ENCODE results near the gene TMEM43. TPM values are rescaled to one million over a fixed set of nuclear protein-coding genes. Genes with fewer than 3 reads are reported as not detected.

Gene TMEM43
- total RNA-seq, 4 donors from 2014 or later = 206 to 237 (median 219) TPM

DNA sequence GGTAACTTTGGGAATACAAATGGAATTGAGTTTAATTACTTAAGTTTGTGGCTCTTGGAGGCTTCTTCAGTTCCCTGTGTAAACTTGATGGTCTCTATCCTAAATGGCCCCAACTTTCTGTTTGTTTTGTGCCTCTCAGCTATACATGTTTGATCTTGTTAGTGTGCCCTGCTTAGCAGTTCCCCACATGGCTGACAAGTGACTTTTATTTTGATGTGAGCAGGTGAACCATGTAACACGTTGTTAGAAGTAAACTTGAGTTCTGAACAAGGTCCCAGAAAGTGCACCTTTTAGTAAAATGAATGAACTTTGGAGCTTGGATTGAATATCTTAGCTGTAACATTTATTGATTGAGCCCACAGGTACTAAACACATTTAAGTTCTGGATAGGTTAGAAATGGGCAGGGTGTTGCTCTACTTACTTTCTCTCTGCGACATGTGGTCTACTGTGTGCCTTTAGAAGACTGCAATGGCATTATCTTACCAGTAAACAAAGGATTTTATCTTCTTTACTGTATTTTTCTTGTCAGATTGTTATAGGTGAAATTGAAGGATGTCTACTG is 58.2 kb downstream of the TMEM43 start:
- no peaks in the 10 kb centered on the region for H3K27me3 ChIP-seq
- no peak overlapping the region for H3K4me3 ChIP-seq
- H3K4me1 ChIP-seq = peaks cover 33% of the 10 kb centered on the region
- H3K27ac ChIP-seq = peak overlapping the region; percentile 20
- 43% methylated on average over 2 of the region's 2 CpGs for WGBS
- TF ChIP-seq EP300 (IDR thresholded peaks at IDR 0.05) = no peak
- TF ChIP-seq, protein P1, sequence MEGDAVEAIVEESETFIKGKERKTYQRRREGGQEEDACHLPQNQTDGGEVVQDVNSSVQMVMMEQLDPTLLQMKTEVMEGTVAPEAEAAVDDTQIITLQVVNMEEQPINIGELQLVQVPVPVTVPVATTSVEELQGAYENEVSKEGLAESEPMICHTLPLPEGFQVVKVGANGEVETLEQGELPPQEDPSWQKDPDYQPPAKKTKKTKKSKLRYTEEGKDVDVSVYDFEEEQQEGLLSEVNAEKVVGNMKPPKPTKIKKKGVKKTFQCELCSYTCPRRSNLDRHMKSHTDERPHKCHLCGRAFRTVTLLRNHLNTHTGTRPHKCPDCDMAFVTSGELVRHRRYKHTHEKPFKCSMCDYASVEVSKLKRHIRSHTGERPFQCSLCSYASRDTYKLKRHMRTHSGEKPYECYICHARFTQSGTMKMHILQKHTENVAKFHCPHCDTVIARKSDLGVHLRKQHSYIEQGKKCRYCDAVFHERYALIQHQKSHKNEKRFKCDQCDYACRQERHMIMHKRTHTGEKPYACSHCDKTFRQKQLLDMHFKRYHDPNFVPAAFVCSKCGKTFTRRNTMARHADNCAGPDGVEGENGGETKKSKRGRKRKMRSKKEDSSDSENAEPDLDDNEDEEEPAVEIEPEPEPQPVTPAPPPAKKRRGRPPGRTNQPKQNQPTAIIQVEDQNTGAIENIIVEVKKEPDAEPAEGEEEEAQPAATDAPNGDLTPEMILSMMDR (IDR thresholded peaks at IDR 0.05) = no peak
- TF ChIP-seq POLR2AphosphoS5 (IDR thresholded peaks at IDR 0.05) = no peak
- no peak for TF ChIP-seq POLR2A (IDR thresholded peaks at IDR 0.05)
- H3K36me3 ChIP-seq = peaks cover 32% of the 10 kb centered on the region
- no peak for DNase-seq (ENCODE audit: low spot score in 2 of 2)
- H3K9me3 ChIP-seq = no peaks in the 10 kb centered on the region

DNA sequence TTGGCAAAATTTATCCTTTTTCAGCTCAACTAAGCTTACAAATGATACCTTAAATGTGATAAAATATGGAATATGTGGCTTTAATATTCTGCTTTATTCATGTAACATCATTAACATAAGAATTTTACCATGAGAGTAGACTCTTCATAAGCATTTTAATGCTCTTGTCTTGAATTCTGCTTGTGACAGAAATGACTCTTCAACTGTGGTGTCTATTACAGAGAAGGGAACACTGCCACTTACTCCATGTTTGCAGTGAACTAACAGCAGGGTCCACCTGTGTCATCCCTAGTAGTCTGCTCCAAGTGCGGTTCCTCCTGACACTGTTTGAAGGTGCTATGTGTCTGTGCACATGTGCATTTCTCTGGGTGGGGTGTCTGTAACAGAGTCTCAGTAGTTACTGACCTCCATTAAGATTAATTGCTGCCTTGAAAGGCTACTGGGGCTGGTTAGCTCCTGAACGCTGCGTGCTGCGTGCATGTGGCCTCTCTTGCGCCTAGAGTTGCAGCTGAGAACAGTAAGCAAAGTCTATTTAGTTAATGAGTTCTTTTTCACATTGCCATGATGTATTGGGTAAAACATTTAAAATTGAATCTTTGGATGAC is 62.1 kb downstream of the TMEM43 start:
- no peak overlapping the region for H3K27ac ChIP-seq
- no peaks in the 10 kb centered on the region for H3K9me3 ChIP-seq
- no peak overlapping the region for H3K4me3 ChIP-seq
- peaks cover 18% of the 10 kb centered on the region for H3K4me1 ChIP-seq
- TF ChIP-seq POLR2AphosphoS5 (IDR thresholded peaks at IDR 0.05) (no peak), EP300 (IDR thresholded peaks at IDR 0.05) (no peak), POLR2A (IDR thresholded peaks at IDR 0.05) (no peak)
- TF ChIP-seq, protein P1 (IDR thresholded peaks at IDR 0.05) = no peak
- no peak for DNase-seq (ENCODE audit: low spot score in 2 of 2)
- 96% methylated on average over 5 of the region's 5 CpGs for WGBS
- H3K36me3 ChIP-seq = peaks cover 42% of the 10 kb centered on the region
- no peaks in the 10 kb centered on the region for H3K27me3 ChIP-seq

DNA sequence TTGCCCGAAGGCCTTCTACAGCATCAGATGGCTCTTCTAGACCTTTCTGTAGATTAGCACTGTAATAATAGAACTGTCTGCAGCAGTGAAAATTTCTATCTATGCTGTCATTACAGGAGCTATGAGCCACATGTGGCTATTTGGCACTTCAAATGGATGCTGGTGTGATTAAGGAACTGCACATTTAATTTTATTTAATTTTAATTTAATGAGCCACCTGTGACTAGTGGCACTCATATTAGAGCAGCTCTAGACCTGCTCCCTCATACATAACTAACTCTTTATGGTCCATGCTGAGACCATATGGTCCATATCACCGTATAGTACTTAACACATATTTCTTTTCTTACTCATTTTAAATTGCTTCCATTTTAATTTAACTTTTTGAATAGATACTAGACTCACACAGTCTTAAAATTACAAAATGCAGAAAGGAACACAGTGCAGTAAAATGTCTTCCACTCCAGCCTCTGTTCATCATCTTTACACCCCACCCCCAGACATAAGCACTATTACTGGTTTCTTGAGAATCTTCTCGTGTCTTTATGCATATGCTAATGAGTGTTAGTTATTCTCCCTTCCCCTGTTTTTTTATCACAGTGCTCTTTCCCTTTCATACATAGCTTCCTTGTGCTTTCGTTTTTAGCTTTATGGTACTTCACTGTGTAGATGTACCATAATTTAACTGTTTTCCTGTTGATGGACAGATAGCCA is 63.3 kb downstream of the TMEM43 start:
- H3K27me3 ChIP-seq = no peaks in the 10 kb centered on the region
- H3K4me1 ChIP-seq = peaks cover 7% of the 10 kb centered on the region
- H3K36me3 ChIP-seq = peaks cover 35% of the 10 kb centered on the region
- H3K27ac ChIP-seq = no peak overlapping the region
- 71% methylated on average over 4 of the region's 4 CpGs for WGBS
- TF ChIP-seq POLR2A (IDR thresholded peaks at IDR 0.05) (no peak), EP300 (IDR thresholded peaks at IDR 0.05) (no peak), POLR2AphosphoS5 (IDR thresholded peaks at IDR 0.05) (no peak)
- TF ChIP-seq, protein P1 (IDR thresholded peaks at IDR 0.05) = no peak
- H3K9me3 ChIP-seq = no peaks in the 10 kb centered on the region
- no peak overlapping the region for H3K4me3 ChIP-seq
- DNase-seq (ENCODE audit: low spot score in 2 of 2) = no peak

Other genes with a start within 250 kb of the TMEM43 start
- 1 to 10 TPM; 1.1 to 3.9 (median 1.8) TPM for gene WNT7A, start 245.0 kb upstream of the TMEM43 start, total RNA-seq
- gene CHCHD4, start 182 bp upstream of the TMEM43 start, total RNA-seq = 10 to 100 TPM; 11.3 to 16.7 (median 12.5) TPM
- 100 to 1,000 TPM in 1 of 4 donors, 10 to 100 TPM in 3; 49.7 to 176 (median 66.4) TPM for gene XPC, start 53.5 kb downstream of the TMEM43 start, total RNA-seq
- 10 to 100 TPM in 1 of 4 donors, 1 to 10 TPM in 3; 5.5 to 10.7 (median 8.9) TPM for gene LSM3, start 53.8 kb downstream of the TMEM43 start, total RNA-seq